ENCODE measurements around the gene SH3BP4. TPM values are rescaled to one million over a fixed set of nuclear protein-coding genes. Genes with fewer than 3 reads are reported as not detected.

SH3BP4 gene
- total RNA-seq, 2 experiments from 2014 or later = 0.18 to 0.33 TPM

DNA sequence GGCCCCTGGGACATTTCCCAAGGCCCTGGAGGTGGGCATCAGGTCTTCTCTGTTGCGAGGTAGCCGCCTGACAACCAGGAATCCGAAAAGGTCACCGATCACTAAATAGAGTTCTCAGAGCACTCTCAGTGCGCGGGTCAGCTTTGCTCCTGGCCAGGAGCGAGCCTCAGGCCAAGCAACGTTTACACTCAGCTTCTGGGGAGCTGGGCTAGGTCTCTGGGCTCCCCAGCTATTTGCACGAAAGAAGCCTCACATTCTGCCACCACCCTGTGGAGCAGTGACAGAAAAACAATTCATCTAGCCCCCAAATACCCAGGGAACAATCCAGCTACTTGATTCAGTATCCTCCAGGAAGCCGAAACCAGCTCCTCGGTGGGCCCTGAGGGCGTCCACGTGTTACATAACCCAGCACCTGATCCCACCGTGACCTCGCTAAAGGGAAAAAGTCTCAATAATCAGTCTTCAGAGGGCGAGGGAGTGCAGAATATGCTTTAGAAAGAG, 3.3 kb downstream of the SH3BP4 start:
- Mint-ChIP-seq H3K27me3 (peaks cover 57% of the 10 kb centered on the region), H3K36me3 (peaks cover 1% of the 10 kb centered on the region), H3K9me3 (no peaks in the 10 kb centered on the region)

DNA sequence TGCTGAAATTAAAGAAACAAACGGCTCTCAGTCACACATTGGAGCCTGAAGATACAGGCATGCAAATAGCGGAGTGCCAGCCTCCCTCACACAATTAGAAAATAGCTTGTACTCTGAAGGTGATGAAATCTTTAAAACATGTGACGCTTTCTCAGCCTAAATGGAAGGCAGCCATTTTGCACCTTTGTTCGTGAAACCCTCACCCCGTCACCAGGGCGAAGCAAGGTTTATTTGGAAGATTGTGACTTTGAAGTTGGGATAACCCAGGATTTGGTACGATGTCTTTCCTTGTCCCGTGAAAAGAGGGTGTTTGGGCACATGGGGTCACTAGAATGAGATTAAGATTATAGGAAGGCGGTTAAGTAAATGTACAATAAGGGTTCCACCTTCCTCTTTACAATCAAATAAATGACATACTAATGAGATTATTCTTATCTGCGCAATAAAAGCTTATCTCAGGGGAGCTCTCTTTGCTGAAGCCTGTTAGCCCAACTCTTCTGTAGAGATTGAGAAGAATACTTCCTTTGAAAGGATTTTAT, 4.2 kb downstream of the SH3BP4 start:
- H3K36me3 Mint-ChIP-seq = peaks cover 1% of the 10 kb centered on the region
- peaks cover 5% of the 10 kb centered on the region for H3K4me1 Mint-ChIP-seq
- no peak for DNase-seq
- no peak overlapping the region for H3K4me3 Mint-ChIP-seq
- peaks cover 48% of the 10 kb centered on the region for H3K27me3 Mint-ChIP-seq
- no peak overlapping the region for H3K27ac Mint-ChIP-seq
- no peaks in the 10 kb centered on the region for H3K9me3 Mint-ChIP-seq

More for the DNA sequence above, 3.3 kb downstream of the SH3BP4 start:
- no peak for DNase-seq
- Mint-ChIP-seq H3K4me1 (peaks cover 5% of the 10 kb centered on the region), H3K27ac (no peak overlapping the region), H3K4me3 (no peak overlapping the region)

DNA sequence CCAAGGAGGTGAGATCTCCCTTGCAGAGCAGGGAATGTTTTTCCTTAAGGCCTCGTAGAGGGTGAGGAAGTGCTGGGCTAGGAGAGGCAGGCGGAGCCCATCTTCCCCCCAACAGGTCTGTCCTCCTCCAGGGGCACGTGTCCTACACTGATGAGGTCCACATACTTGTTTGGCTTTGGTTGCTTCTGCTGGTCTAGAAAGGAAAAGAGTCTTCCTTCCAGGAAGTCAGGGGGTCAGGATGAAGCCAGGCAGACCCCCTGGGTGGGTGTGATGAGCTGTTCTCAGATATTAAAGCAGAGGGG, 6.0 kb downstream of the SH3BP4 start:
- DNase-seq = no peak
- Mint-ChIP-seq H3K36me3 (peaks cover 1% of the 10 kb centered on the region), H3K4me1 (peaks cover 3% of the 10 kb centered on the region), H3K27ac (no peak overlapping the region), H3K27me3 (peaks cover 40% of the 10 kb centered on the region), H3K4me3 (no peak overlapping the region), H3K9me3 (no peaks in the 10 kb centered on the region)

DNA sequence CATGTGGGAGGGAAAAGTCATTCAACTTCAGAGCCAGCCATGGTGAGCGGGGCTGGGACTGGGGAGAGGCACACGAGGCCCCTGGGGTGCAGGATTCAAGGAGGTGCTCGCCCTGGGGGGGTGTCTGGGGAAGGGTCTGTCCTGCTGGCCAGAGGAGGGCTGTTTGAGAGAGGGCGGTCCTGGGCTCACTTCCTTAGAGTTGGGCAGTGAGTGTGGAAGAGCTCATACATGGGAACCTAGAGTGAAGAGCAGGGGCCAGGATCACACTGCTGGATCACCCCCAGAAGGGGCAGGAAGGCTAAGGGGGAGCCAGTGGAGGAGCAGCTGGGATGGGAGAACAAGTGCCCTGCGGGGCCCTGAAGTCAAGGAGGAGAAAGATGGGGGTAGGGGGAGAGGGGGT, 6.5 kb downstream of the SH3BP4 start:
- Mint-ChIP-seq H3K4me1 (peaks cover under 1% of the 10 kb centered on the region), H3K9me3 (no peaks in the 10 kb centered on the region), H3K4me3 (no peak overlapping the region), H3K27me3 (peaks cover 35% of the 10 kb centered on the region), H3K36me3 (peaks cover 1% of the 10 kb centered on the region), H3K27ac (no peak overlapping the region)
- DNase-seq = no peak

DNA sequence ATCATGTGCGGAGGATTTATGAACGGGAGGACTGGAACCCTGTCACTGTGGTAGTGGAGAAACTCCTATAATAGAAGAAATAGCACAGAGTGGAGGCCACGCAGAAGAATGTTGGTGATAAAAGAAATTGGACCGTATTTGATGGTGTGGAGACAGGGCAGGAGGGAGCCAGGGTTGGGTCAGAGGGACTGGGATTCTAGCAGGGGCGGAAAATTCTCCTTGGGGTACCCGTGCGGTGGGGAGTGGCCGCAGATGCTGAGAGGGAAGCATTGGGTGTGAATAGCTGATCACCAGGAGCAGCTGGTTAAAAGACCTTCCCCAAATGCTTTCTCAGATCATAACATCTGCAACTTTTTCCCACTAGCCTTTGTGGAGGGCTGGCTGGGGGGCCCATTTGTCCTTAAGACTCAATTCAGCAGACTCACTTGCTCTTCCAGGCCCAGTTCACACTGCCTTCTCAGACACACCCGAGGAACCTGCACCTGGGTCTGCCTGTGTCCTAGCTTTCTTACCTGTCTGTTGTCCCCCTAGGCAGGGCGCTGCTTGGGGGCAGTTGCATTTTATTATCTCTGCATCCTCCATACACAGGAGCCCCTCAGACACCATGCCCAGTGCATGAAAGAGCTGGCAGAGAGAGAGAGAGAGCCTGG, 7.1 kb downstream of the SH3BP4 start:
- no peak for DNase-seq
- H3K9me3 Mint-ChIP-seq = no peaks in the 10 kb centered on the region
- H3K36me3 Mint-ChIP-seq = peaks cover 1% of the 10 kb centered on the region
- H3K27ac Mint-ChIP-seq = no peak overlapping the region
- no peak overlapping the region for H3K4me3 Mint-ChIP-seq
- no peaks in the 10 kb centered on the region for H3K4me1 Mint-ChIP-seq
- H3K27me3 Mint-ChIP-seq = peaks cover 32% of the 10 kb centered on the region

DNA sequence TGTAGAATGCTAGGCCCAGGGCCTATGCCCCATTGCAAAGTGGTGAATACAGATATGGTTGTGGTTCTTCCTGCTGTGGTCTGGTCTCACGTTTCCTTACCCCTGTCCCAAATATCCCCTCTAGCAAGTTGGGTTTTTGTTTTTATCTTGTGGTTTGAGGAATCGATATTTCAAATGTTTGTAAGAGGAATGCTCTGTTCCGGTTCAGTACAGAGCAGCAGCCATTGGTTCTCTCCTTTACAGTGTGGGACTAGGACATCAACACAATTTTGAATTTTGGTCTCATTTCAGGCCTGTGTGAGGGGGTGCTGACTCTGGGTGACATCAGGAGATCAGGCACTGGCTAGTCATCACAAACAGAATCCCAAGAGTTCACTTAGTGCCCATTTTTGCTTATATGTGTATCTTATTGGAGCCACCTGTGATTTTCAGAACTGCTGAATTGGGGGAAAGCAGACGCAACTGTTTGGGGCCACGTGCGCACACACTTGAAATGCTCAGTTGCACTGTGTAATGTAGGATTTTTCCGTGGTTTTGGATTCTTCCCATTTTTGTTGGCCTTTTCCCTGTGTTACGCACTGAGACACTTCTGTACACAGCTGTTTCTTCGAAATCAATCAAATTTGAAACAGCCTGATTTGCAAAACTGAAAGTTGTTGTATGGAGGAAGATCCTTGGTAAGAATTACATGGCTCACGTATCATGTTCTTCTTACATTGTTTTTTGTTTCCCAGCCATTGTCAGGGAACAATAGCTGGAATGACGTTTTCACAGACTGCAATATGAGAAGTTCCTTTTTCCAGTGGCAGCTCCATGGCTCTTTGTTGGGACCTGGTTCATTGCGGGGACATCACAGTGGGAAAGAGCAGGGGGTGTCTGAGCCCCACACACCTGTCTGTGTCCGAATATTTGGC, 8.6 kb downstream of the SH3BP4 start:
- H3K27ac Mint-ChIP-seq = no peak overlapping the region
- no peaks in the 10 kb centered on the region for H3K9me3 Mint-ChIP-seq
- DNase-seq = no peak
- no peaks in the 10 kb centered on the region for H3K4me1 Mint-ChIP-seq
- H3K27me3 Mint-ChIP-seq = peaks cover 20% of the 10 kb centered on the region
- H3K4me3 Mint-ChIP-seq = no peak overlapping the region
- H3K36me3 Mint-ChIP-seq = no peaks in the 10 kb centered on the region

DNA sequence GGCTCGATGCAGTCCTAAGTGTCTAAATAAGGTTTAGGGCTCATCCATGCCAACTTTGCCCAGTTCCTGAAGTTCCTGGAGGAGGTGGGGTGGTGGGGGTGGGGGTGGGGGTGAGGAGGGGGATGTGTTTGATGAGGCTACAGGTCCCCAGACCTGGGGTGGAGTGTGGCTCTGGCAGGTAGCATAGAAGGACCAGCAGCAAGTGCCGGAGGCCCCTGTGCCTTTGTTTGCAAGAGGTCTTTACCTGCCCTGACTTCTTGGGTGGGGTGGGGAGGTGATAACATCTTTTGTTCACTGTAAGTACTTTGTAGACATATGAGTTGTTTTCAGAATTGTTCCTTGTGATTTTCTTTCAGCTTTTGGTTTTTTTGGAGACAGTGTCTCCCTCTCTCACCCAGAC, 10.0 kb downstream of the SH3BP4 start:
- no peak for DNase-seq
- Mint-ChIP-seq H3K4me1 (no peaks in the 10 kb centered on the region), H3K27me3 (peaks cover 10% of the 10 kb centered on the region), H3K36me3 (no peaks in the 10 kb centered on the region), H3K9me3 (no peaks in the 10 kb centered on the region), H3K4me3 (no peak overlapping the region), H3K27ac (no peak overlapping the region)

DNA sequence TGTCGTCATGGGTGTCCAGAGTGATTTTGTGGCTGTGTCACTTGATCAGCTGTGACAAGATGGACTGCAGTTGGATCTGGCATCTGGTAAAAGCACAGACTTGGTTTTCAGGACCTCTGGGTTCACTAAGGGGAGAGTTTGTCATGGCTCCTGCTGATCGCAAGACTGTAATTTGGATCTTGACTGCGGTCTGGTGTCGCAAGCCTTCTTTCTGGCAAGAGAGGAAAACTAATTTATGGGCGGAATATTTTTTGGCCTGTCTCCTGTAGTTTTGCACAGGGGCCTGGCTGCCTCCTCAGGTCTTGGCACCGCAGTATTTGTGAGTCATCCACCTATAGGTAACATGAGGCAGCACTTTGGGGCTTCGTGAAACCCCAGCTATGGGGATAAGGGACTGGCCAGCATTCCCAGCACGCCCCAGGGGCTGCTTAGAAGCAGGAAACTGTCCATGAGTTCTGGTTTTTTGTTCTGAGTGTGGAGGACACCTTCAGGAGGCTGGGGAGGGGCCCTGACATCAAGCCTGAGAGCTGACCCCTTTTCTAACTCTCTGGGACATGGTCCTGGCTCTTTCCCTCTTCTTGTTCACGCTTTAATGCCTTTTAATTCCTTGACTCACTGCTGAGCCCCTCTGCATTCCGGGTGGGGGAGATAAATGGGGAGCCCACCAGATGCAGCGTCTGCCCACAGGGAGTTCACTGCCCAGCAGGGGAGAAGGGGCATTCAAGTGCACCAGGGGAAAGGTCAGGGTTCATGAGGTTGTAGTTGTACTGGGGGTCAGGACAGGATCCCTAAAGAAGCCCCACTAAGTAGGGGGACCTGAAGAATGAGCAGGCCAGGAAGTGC, 12.2 kb downstream of the SH3BP4 start:
- Mint-ChIP-seq H3K36me3 (no peaks in the 10 kb centered on the region), H3K4me1 (no peaks in the 10 kb centered on the region)
- no peak for DNase-seq

DNA sequence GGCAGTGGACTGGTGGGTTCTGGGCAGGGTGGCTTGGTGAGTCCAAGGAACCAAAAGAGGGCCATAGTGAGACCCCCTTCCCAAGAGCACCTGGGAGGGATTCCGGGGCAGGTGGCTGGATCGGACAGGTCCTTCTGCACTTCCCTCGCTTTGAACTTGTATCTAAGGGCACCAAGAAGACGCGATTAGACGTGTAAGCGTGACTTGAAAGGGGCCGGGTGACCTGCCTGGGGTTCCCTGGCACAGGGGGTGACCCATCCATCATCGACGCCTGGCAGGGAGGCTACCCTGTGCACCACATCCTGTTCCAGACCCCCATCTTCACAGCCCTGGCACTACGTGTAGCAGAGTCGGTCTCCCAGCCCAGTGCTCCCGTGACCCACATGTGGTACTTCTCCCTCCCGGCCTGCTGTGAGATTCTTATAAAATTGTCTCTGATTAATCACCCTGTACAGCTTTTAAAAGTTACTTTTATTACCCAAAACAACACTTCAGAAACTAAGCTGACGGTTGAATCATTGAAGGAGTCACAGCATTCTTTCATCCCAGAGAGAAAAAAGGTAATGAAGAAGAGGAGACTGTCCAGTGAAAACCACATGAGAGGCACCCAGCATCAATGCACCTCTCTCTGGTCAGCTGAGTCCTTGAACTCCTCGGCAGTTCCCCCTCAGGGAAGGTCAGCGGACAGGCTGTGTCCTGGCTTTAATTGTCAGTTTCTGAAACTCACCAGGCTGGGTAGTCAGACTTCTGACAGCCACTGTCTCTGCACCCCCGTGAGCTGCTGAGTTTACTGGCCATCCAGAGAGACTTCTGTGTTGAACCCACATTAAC, 13.0 kb downstream of the SH3BP4 start:
- Mint-ChIP-seq H3K4me1 (no peaks in the 10 kb centered on the region), H3K27ac (no peak overlapping the region), H3K4me3 (no peak overlapping the region), H3K9me3 (no peaks in the 10 kb centered on the region), H3K27me3 (peaks cover 19% of the 10 kb centered on the region), H3K36me3 (no peaks in the 10 kb centered on the region)
- no peak for DNase-seq

More for the DNA sequence above, 12.2 kb downstream of the SH3BP4 start:
- Mint-ChIP-seq H3K27ac (no peak overlapping the region), H3K4me3 (no peak overlapping the region), H3K9me3 (no peaks in the 10 kb centered on the region), H3K27me3 (peaks cover 16% of the 10 kb centered on the region)

DNA sequence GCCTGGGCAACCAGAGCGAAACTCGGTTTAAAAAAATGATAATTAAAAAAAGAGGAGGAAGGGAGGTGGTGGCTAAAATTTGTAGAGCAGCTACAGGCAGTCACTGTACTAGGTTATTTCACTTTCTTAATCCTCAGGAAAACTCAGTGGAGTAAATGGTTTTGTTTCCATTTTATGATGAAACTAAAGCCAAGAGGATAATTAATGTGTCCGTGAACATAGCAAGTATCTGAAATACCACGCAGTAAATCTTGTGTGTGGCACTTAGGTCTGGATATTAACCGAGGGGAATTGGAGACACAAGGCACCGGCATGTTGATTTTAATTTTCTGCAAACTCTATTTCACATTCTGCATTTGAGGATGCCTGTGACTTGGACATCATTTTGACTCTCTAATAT, 14.5 kb downstream of the SH3BP4 start:
- peaks cover 21% of the 10 kb centered on the region for H3K27me3 Mint-ChIP-seq

DNA sequence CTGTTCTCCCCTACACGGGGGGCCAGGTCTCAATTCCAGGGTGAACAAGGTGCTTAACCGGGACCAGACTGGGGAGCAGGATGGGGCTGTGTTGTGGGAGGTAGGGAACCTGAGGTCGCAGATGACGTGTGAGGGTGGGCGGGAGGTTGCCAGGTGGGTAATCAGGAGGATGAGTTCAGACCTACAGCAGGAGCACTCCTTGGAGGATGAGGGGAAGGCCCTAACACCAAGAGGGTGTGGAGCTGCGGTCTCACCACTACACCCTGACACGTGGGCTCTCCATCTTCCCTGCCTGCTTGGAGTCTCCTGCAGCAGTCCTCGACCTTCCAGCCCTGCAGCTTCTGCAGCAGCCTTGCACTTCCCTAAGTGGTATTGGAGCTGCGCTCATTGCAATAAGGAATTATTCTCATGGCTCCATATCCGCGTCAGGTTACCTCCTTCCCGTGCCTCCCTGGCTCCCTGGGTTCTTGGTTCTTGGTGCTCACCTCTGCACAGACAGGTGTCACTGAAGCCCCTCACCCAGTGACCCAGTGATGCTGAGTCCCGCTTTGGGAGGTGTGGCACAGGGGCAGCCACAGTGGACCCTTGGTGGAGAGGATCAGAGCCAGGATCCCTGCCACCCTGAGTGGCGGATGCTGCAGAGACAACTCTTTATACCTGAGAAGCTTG, 15.5 kb downstream of the SH3BP4 start:
- Mint-ChIP-seq H3K27me3 (peaks cover 21% of the 10 kb centered on the region), H3K4me1 (no peaks in the 10 kb centered on the region)

More for the DNA sequence above, 14.5 kb downstream of the SH3BP4 start:
- no peaks in the 10 kb centered on the region for H3K36me3 Mint-ChIP-seq
- H3K27ac Mint-ChIP-seq = no peak overlapping the region
- H3K4me1 Mint-ChIP-seq = no peaks in the 10 kb centered on the region
- DNase-seq = no peak
- no peaks in the 10 kb centered on the region for H3K9me3 Mint-ChIP-seq
- H3K4me3 Mint-ChIP-seq = no peak overlapping the region

DNA sequence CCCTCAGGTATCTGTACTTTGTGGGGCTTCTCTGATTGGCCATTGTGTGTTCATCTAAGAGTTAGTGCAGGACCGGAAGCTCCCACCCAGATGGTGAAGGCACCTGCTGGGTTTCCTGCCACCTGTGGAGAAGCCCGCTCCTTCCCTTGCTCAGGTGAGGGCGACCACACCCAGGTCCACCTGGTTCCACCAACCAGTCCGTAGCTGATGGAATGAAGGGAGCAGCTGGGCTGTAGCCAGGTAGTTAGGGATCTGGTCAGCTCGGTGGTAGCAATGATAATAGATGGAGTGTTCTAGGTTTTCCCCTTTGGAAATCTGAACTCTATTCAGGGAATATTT, 16.0 kb downstream of the SH3BP4 start:
- no peaks in the 10 kb centered on the region for H3K4me1 Mint-ChIP-seq
- H3K9me3 Mint-ChIP-seq = no peaks in the 10 kb centered on the region
- peaks cover 21% of the 10 kb centered on the region for H3K27me3 Mint-ChIP-seq
- no peak overlapping the region for H3K27ac Mint-ChIP-seq
- no peak for DNase-seq
- H3K4me3 Mint-ChIP-seq = no peak overlapping the region
- H3K36me3 Mint-ChIP-seq = no peaks in the 10 kb centered on the region

More for the DNA sequence above, 15.5 kb downstream of the SH3BP4 start:
- no peak overlapping the region for H3K4me3 Mint-ChIP-seq
- H3K36me3 Mint-ChIP-seq = no peaks in the 10 kb centered on the region
- H3K9me3 Mint-ChIP-seq = no peaks in the 10 kb centered on the region
- H3K27ac Mint-ChIP-seq = no peak overlapping the region
- no peak for DNase-seq

DNA sequence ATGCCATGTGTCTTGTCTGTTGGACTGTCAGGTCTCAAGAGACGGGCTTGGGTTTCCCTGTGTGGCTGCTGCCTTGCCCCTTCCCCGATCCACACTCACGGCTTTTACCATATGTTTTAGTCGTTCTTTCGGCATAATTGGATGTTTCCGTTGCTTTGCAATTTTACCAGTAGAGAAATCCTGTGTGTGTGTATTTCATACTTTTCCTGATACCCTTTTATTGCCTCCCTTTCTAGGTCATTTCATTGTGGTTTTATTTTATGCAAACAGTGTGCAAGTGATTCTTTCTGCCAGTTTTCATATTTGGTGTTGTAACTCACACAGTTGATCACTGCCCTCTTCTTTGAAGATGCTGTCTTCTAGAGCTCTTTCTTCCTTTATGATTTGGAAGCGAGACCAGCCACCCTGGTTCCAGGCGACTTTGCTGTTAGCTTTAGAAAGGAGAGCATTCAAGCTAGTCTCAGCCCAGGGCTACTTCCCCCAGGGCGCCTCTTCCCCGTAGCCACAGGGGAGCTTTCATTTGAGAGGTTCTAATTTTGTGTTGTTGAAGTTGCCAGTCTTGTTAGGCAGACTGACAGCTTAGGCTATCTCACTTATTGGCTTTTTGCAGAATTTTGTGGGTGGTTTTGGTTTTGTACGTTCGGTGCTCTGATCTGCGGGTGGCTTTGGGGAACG, 17.0 kb downstream of the SH3BP4 start:
- H3K9me3 Mint-ChIP-seq = no peaks in the 10 kb centered on the region
- no peaks in the 10 kb centered on the region for H3K4me1 Mint-ChIP-seq
- H3K4me3 Mint-ChIP-seq = no peak overlapping the region
- H3K36me3 Mint-ChIP-seq = no peaks in the 10 kb centered on the region
- H3K27me3 Mint-ChIP-seq = peaks cover 28% of the 10 kb centered on the region
- DNase-seq = no peak
- no peak overlapping the region for H3K27ac Mint-ChIP-seq

Data from activated naive CD8-positive, alpha-beta T cell treated with anti-CD3 and anti-CD28 coated beads for 36 hours (primary cell).